Transverse colon (tissue), 4 donors: ENCODE data around the gene RNF212. TPM values are rescaled to one million over a fixed set of nuclear protein-coding genes. Genes with fewer than 3 reads are reported as not detected.

Source experiments
- DNase-seq: peaks from one replicate; pipeline ENCODE4 v3.0.0-alpha.2; 2019
- H3K27ac ChIP-seq, 4 donors: fragments of 200-600 bp; sonication (generic); 2 replicates each; pipeline ENCODE4 v1.5.1; 2016 to 2018; ENCODE audit warnings: inconsistent platforms in 4 of 4
- H3K27me3 ChIP-seq: fragments of 200-600 bp; sonication (generic); 2 replicates; pipeline ENCODE4 v1.5.1; 2017; ENCODE audit warnings: inconsistent platforms
- H3K36me3 ChIP-seq, 4 donors: fragments of 200-600 bp; sonication (generic); 2 replicates each; pipeline ENCODE4 v1.5.1; 2017 to 2019; ENCODE audit warnings: inconsistent platforms in 4 of 4
- H3K4me1 ChIP-seq, 4 donors: fragments of 200-600 bp; sonication (generic); 2 replicates each; pipeline ENCODE4 v1.5.1; 2017 to 2020; ENCODE audit warnings: inconsistent platforms in 4 of 4
- H3K4me3 ChIP-seq, 4 donors: fragments of 200-600 bp; sonication (generic); 1 replicate in 1 of 4; 2 replicates in 3 of 4; pipeline versions ENCODE4 v1.5.1 to v1.6.1; 2017 to 2019; ENCODE audit warnings: inconsistent platforms in 4 of 4
- H3K9me3 ChIP-seq, 2 donors: fragments of 200-600 bp; sonication (generic); 2 replicates each; pipeline ENCODE4 v1.5.1; 2017 to 2019; ENCODE audit warnings: inconsistent platforms in 2 of 2
- EP300 ChIP-seq: sonication (generic); formaldehyde crosslinking; IDR thresholded peaks from one replicate; pipeline ENCODE4 v1.6.1; 2017; ENCODE audit warnings: antibody characterized with exemption, low read depth
- POLR2A ChIP-seq: fragments of 450-650 bp; IDR thresholded peaks from one replicate; pipeline ENCODE4 v1.6.1; 2016; ENCODE audit warnings: antibody characterized with exemption, mild to moderate bottlenecking, moderate library complexity
- POLR2AphosphoS5 ChIP-seq, 3 donors: sonication (generic); formaldehyde crosslinking; IDR thresholded peaks; one replicate each; pipeline ENCODE4 v1.6.1; 2016; ENCODE audit warnings: antibody characterized with exemption in 3 of 3
- WGBS, 2 donors: methylation state at CpG; one replicate each; pipeline ENCODE4 v1.1.5; 2018; ENCODE audit warnings: low coverage in 1 of 2; 5-methylcytosine and 5-hydroxymethylcytosine counted together
- in situ Hi-C, 4 donors: fragments of 200-750 bp; cut with MboI; loops; one replicate each; pipeline versions ENCODE4 v1.15.0 to v1.15.1; 2017; ENCODE audit warnings: low sequenced_read_pairs in 3 of 4, low pct_ligation_motif_present in 1 of 4, low pct_unique_long_range_greater_than_20kb in 1 of 4
- intact Hi-C: fragments of 100-400 bp; cut with DNase I; formaldehyde crosslinking; loops from one replicate; pipeline ENCODE4 v1.15.1; 2023; ENCODE audit warnings: low total_unique reads
- total RNA-seq, 4 donors: library from RNA; depleted of rRNA; stranded (reverse); fragments of >200 nt; gene quantifications; one replicate each; pipeline ENCODE4 v1.1.0, GENCODE V29; 2016
- TF ChIP-seq, protein P1 (sequence below), 5 experiments: fragments of 200-600 bp in 3 of 5; fragments of 450-650 bp in 2 of 5; sonication (generic) in 3 of 5; IDR thresholded peaks; 1 replicate in 2 of 5; 2 replicates in 3 of 5; pipeline ENCODE4 v1.5.1; 2016 to 2017; ENCODE audit warnings: antibody characterized with exemption in 5 of 5, inconsistent platforms in 3 of 5, mild to moderate bottlenecking in 2 of 5, moderate library complexity in 1 of 5

Gene RNF212
- total RNA-seq, 4 donors from 2014 or later = 2.5 to 9.1 TPM; not detected in 2

DNA sequence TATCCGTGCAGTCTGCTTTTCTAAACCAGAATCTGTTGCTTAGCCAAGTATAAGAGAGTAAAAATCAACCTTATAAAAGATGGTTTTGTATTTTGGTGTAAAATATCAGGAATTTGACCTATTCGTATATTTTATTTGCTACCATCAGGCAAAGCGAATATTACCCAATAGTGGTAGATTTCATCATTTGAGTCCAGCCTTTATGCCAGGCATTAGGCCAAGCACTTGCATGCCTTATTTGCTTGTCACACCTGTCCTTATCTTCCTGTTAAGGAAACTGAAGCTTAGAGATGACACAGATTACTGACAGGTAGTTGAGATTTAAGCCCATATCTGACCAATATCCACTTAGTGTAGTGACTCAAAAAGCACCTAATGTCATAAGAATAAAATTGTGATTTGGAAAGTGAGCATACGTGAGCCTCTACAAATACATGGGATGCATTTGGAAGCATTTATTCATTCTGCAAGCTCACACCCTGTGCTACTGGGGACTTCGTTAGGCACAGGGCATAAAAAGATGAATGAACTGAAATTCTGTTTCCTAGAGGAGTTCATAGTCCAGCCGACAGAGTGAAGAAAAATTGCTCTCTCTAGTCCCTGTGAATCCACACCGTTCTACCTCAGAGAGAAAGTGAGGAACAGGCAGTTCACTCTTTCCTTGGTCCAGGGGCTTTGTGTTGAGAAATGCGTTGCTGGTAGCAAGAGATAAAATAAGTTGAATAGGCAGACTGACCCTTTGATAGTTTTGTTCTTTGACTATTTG is 2.3 kb upstream of the RNF212 start:
- Histone ChIP-seq H3K4me1 (peaks cover 0 to 5% (median 0%) of the 10 kb centered on the region in 4 donors), H3K4me3 (no peak overlapping the region), H3K9me3 (no peaks in the 10 kb centered on the region), H3K36me3 (no peaks in the 10 kb centered on the region), H3K27ac (no peak overlapping the region), H3K27me3 (peaks cover 25% of the 10 kb centered on the region)
- DNase-seq = no peak
- WGBS, 2 donors = 53 to 54% methylated on average over 8 of the region's 8 CpGs
- intact Hi-C loops (no loop called here), in situ Hi-C loops (no loop called here)
- TF ChIP-seq POLR2A (no peak), EP300 (no peak), POLR2AphosphoS5 (IDR thresholded peaks at IDR 0.05) (no peak)
- TF ChIP-seq, protein P1, sequence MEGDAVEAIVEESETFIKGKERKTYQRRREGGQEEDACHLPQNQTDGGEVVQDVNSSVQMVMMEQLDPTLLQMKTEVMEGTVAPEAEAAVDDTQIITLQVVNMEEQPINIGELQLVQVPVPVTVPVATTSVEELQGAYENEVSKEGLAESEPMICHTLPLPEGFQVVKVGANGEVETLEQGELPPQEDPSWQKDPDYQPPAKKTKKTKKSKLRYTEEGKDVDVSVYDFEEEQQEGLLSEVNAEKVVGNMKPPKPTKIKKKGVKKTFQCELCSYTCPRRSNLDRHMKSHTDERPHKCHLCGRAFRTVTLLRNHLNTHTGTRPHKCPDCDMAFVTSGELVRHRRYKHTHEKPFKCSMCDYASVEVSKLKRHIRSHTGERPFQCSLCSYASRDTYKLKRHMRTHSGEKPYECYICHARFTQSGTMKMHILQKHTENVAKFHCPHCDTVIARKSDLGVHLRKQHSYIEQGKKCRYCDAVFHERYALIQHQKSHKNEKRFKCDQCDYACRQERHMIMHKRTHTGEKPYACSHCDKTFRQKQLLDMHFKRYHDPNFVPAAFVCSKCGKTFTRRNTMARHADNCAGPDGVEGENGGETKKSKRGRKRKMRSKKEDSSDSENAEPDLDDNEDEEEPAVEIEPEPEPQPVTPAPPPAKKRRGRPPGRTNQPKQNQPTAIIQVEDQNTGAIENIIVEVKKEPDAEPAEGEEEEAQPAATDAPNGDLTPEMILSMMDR (IDR thresholded peaks at IDR 0.05) = no peak

DNA sequence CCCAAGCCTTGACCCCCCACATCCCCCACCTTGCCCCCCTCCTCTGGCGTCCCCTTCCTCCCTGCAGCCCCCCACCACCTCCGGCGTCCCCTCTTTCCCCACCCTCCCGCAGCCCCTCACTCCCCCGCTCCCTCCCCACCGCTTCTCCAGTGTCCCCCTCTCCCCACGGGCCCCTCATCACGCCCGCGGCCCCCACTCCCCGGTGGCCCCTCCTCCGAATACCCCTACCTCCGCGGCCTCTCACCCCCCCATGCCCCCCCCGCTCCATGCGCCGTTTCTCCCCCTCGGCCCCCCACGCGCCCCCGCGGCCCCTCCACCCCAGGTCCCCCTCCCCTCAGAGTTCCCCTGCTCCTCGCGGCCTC is 562 bp downstream of the RNF212 start:
- Histone ChIP-seq H3K36me3 (no peaks in the 10 kb centered on the region), H3K27me3 (peaks cover 25% of the 10 kb centered on the region), H3K9me3 (no peaks in the 10 kb centered on the region), H3K27ac (no peak overlapping the region), H3K4me3 (no peak overlapping the region), H3K4me1 (peaks cover 0 to 16% (median 6%) of the 10 kb centered on the region in 4 donors)
- WGBS, 2 donors = no CpG with 5 or more reads among the region's 24 CpGs
- TF ChIP-seq POLR2AphosphoS5 (IDR thresholded peaks at IDR 0.05) = no peak
- TF ChIP-seq, protein P1 (IDR thresholded peaks at IDR 0.05) = no peak
- no peak for TF ChIP-seq EP300
- TF ChIP-seq POLR2A = no peak
- no peak for DNase-seq
- intact Hi-C loops (no loop called here), in situ Hi-C loops (no loop called here)

DNA sequence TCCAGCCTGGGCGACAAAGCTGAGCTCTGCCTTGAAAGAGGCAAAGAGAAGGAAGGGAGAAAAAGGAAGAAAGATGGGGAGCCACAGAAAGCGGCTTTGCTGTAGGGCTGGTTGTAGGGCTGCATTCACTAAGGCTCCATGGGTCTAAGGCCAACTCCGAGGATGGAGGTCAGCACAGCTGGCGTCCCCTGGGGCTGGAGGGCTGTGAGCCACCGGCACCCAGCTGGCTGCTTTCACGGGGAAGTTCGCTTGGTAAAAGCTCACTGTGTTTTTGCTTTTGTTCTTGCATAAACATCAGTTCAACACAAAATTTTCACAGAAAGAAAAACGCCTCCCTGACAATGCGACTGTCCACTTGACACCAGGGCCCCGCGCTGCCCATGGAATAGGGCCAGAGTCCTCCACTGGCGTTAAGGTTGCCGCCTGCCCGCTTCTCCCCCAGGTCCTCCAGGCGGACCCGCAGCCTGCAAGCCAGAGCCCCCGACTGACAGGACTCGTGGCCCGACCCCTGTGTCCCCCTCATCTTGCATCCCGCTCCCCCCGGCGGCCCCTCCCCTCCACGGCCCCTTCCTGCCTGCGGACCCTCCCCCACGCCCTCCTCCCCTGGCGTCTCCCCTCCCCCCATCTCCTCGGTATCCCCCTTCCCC is 1.1 kb downstream of the RNF212 start:
- no peak for DNase-seq
- Histone ChIP-seq H3K4me3 (no peak overlapping the region), H3K27me3 (peaks cover 25% of the 10 kb centered on the region), H3K27ac (no peak overlapping the region), H3K4me1 (peaks cover 0 to 16% (median 6%) of the 10 kb centered on the region in 4 donors), H3K9me3 (no peaks in the 10 kb centered on the region), H3K36me3 (no peaks in the 10 kb centered on the region)
- in situ Hi-C loops (no loop called here), intact Hi-C loops (no loop called here)
- WGBS, 2 donors = 71 to 78% methylated on average over 7 to 27 of the region's 27 CpGs
- TF ChIP-seq, protein P1 (IDR thresholded peaks at IDR 0.05) = no peak
- no peak for TF ChIP-seq EP300
- no peak for TF ChIP-seq POLR2AphosphoS5 (IDR thresholded peaks at IDR 0.05)
- no peak for TF ChIP-seq POLR2A

DNA sequence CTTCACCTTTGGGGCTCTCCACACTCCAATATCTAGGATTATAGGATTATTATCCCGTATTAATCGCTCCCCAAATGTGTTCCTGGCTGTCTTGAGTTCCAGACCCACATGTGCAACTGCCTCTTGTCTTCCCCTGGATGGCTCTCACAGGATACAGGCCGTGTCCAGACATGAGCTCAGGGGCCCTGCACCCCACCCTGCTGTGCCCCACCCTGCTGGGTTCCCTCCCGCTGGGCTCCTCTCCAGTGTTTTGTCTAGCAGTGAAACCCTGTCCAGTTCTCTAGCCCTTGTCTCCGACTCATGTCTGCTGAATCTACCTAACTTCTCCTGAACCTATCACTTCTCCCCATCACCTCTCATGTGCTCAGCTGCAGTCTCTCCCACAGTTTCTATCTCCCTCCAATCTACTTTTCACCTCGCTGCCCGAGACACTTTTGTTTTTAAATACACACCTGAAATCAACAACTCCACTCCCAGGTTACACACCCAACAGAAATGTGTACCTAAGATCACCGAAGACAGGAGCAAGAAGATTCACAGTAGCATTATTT is 2.0 kb downstream of the RNF212 start:
- Histone ChIP-seq H3K27ac (no peak overlapping the region), H3K9me3 (no peaks in the 10 kb centered on the region), H3K27me3 (peaks cover 25% of the 10 kb centered on the region), H3K36me3 (no peaks in the 10 kb centered on the region), H3K4me1 (peaks cover 0 to 16% (median 6%) of the 10 kb centered on the region in 4 donors), H3K4me3 (no peak overlapping the region)
- WGBS, 2 donors = 61 to 62% methylated on average over 5 to 8 of the region's 8 CpGs
- intact Hi-C loops (no loop called here), in situ Hi-C loops (no loop called here)
- no peak for TF ChIP-seq EP300
- no peak for DNase-seq
